HEK293 (cell line): Measurements from ENCODE around the gene TAF1L.

Source experiments
- BCL11B ChIP-seq: fragments of 450-650 bp; formaldehyde crosslinking; IDR thresholded peaks from 2 replicates; pipeline ENCODE4 v1.5.1; 2016; ENCODE audit warnings: low read depth, missing biosample characterization, missing genetic modification characterization
- REST ChIP-seq: fragments of 450-650 bp; formaldehyde crosslinking; IDR thresholded peaks from 2 replicates; pipeline ENCODE4 v1.5.1; 2016; ENCODE audit warnings: missing biosample characterization, missing genetic modification characterization
- TCF7L2 ChIP-seq: IDR thresholded peaks from 2 replicates; pipeline ENCODE4 v1.6.1; 2011; ENCODE audit warnings: low read depth, mild to moderate bottlenecking, inconsistent platforms, low read length, moderate library complexity, borderline replicate concordance
- ZNF133 ChIP-seq: fragments of 450-650 bp; formaldehyde crosslinking; IDR thresholded peaks from 2 replicates; pipeline ENCODE4 v1.5.1; 2016; ENCODE audit warnings: missing biosample characterization, missing genetic modification characterization
- ZNF169 ChIP-seq: fragments of 450-650 bp; formaldehyde crosslinking; IDR thresholded peaks from 2 replicates; pipeline ENCODE4 v1.5.1; 2016; ENCODE audit warnings: missing biosample characterization, missing genetic modification characterization
- ZNF223 ChIP-seq: fragments of 450-650 bp; formaldehyde crosslinking; IDR thresholded peaks from 2 replicates; pipeline ENCODE4 v1.5.1; 2016; ENCODE audit warnings: missing biosample characterization, missing genetic modification characterization
- ZNF274 ChIP-seq, 2 experiments: fragments of 200-500 bp in 1 of 2; fragments of 450-650 bp in 1 of 2; sonication (Bioruptor generic) in 1 of 2; formaldehyde crosslinking in 1 of 2; IDR thresholded peaks; 2 replicates each; pipeline versions ENCODE4 v1.5.1 to v1.6.1; 2014 to 2016; ENCODE audit warnings: borderline replicate concordance in 1 of 2, inconsistent platforms in 1 of 2, low read length in 1 of 2, missing biosample characterization in 1 of 2, missing genetic modification characterization in 1 of 2
- ZNF391 ChIP-seq: fragments of 450-650 bp; formaldehyde crosslinking; IDR thresholded peaks from 2 replicates; pipeline ENCODE4 v1.5.1; 2016; ENCODE audit warnings: low read depth, missing biosample characterization, missing genetic modification characterization, borderline replicate concordance
- ZNF510 ChIP-seq: fragments of 450-650 bp; formaldehyde crosslinking; IDR thresholded peaks from 2 replicates; pipeline ENCODE4 v1.5.1; 2018; ENCODE audit warnings: mild to moderate bottlenecking, missing genetic modification characterization, missing biosample characterization; ENCODE audit not compliant: insufficient replicate concordance
- ZNF768 ChIP-seq: fragments of 450-650 bp; formaldehyde crosslinking; IDR thresholded peaks from 2 replicates; pipeline ENCODE4 v1.5.1; 2018; ENCODE audit warnings: missing biosample characterization, mild to moderate bottlenecking, missing genetic modification characterization
- ZSCAN30 ChIP-seq: fragments of 450-650 bp; IDR thresholded peaks from 2 replicates; pipeline ENCODE4 v1.5.1; 2018; ENCODE audit warnings: missing biosample characterization, mild to moderate bottlenecking, missing genetic modification characterization, moderate library complexity
- TF ChIP-seq, protein P1 (sequence below): fragments of 450-650 bp; formaldehyde crosslinking; IDR thresholded peaks from 2 replicates; pipeline ENCODE4 v1.5.1; 2016; ENCODE audit warnings: missing biosample characterization, missing genetic modification characterization
- TF ChIP-seq, protein P2 (sequence below): sonication (generic); formaldehyde crosslinking; IDR thresholded peaks from 2 replicates; pipeline ENCODE4 v1.8.1; 2022; ENCODE audit warnings: mild to moderate bottlenecking, moderate library complexity, missing genetic modification reagents
- TF ChIP-seq, protein P3 (sequence below): fragments of 450-650 bp; formaldehyde crosslinking; optimal IDR thresholded peaks from 2 replicates; pipeline ENCODE3; 2016; ENCODE audit warnings: missing biosample characterization, mild to moderate bottlenecking, missing genetic modification characterization

DNA sequence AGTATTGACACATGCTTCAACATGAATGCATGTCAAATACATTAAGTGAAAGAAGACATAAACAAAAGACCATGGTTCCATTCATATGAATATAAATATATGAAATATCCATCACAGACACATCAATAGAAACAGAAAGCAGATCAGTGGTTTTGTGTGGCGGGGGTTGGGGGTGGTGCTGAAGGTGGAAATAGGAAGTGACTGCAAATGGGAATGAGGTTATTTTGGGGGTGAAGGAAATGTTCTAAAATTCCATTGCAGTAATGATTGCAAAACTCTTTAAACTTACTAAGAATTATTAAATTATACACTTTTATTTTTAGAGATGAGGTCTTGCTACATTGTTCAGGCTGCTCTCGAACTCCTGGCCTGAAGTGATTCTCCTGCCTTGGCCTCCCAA lies 28.7 kb downstream of the TAF1L start:
- TF ChIP-seq, protein P1, sequence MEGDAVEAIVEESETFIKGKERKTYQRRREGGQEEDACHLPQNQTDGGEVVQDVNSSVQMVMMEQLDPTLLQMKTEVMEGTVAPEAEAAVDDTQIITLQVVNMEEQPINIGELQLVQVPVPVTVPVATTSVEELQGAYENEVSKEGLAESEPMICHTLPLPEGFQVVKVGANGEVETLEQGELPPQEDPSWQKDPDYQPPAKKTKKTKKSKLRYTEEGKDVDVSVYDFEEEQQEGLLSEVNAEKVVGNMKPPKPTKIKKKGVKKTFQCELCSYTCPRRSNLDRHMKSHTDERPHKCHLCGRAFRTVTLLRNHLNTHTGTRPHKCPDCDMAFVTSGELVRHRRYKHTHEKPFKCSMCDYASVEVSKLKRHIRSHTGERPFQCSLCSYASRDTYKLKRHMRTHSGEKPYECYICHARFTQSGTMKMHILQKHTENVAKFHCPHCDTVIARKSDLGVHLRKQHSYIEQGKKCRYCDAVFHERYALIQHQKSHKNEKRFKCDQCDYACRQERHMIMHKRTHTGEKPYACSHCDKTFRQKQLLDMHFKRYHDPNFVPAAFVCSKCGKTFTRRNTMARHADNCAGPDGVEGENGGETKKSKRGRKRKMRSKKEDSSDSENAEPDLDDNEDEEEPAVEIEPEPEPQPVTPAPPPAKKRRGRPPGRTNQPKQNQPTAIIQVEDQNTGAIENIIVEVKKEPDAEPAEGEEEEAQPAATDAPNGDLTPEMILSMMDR (tag by site-specific recombination): no peak
- no peak for TF ChIP-seq ZNF510
- TF ChIP-seq ZNF223 (tag by site-specific recombination): no peak
- TF ChIP-seq, protein P2, sequence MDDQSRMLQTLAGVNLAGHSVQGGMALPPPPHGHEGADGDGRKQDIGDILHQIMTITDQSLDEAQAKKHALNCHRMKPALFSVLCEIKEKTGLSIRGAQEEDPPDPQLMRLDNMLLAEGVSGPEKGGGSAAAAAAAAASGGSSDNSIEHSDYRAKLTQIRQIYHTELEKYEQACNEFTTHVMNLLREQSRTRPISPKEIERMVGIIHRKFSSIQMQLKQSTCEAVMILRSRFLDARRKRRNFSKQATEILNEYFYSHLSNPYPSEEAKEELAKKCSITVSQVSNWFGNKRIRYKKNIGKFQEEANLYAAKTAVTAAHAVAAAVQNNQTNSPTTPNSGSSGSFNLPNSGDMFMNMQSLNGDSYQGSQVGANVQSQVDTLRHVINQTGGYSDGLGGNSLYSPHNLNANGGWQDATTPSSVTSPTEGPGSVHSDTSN (CRISPR knock-in tag): no peak
- TF ChIP-seq BCL11B (tag by site-specific recombination): no peak
- TF ChIP-seq TCF7L2: no peak
- TF ChIP-seq, protein P3, sequence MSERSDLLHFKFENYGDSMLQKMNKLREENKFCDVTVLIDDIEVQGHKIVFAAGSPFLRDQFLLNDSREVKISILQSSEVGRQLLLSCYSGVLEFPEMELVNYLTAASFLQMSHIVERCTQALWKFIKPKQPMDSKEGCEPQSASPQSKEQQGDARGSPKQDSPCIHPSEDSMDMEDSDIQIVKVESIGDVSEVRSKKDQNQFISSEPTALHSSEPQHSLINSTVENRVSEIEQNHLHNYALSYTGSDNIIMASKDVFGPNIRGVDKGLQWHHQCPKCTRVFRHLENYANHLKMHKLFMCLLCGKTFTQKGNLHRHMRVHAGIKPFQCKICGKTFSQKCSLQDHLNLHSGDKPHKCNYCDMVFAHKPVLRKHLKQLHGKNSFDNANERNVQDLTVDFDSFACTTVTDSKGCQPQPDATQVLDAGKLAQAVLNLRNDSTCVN (tag by site-specific recombination): no peak
- TF ChIP-seq ZNF768 (tag by site-specific recombination): no peak
- TF ChIP-seq ZNF133: no peak
- TF ChIP-seq ZNF391 (tag by site-specific recombination): no peak
- no peak for TF ChIP-seq ZSCAN30 (tag by site-specific recombination)
- TF ChIP-seq REST (tag by site-specific recombination): no peak
- no peak for TF ChIP-seq ZNF274 (IDR thresholded peaks at IDR 0.05; ENCODE audit: low read length)
- no peak for TF ChIP-seq ZNF274 (tag by site-specific recombination; IDR thresholded peaks at IDR 0.05; ENCODE audit: borderline replicate concordance)
- TF ChIP-seq ZNF169 (tag by site-specific recombination): no peak
